GM19324 (cell line): Measurements from ENCODE around the gene TBC1D28.
"Not testable (repeated sequence)": the region's sequence is repeated elsewhere in the genome, so short reads cannot be mapped to it uniquely, and the experiment has no call there.

Experiments
- ATAC-seq: cut with Tn5 transposase; IDR thresholded peaks from one replicate; pipeline ENCODE4 v1.9.1; 2021; ENCODE audit warnings: mild to moderate bottlenecking, moderate library complexity; ENCODE audit not compliant: unreplicated experiment, low FRiP score

The TBC1D28 gene

DNA sequence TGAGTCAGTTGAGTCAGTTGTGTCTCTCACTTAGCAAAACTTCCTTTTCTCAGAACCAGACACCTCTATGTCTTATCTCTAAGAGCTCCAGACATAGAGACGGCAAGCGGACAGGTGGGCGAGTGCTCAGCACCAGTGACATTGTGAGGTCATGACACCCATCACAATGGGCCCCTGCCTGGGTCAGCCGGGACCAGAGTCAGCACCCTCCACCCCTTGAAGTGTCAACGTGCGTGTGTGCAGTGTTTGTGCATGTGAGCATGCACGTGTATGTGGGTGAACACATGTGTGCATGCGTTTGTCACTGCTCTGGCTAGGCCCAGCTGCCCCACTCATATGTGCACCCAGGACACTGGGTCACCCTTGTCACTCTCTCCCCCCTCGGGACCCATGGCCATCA lies at the start of gene TBC1D28:
TSS of gene TBC1D28 (minus strand) at position 101 of the 400 bp plus-strand sequence. CDS start 3,039 bp downstream, outside the sequence.
- not testable (repeated sequence) for ATAC-seq

DNA sequence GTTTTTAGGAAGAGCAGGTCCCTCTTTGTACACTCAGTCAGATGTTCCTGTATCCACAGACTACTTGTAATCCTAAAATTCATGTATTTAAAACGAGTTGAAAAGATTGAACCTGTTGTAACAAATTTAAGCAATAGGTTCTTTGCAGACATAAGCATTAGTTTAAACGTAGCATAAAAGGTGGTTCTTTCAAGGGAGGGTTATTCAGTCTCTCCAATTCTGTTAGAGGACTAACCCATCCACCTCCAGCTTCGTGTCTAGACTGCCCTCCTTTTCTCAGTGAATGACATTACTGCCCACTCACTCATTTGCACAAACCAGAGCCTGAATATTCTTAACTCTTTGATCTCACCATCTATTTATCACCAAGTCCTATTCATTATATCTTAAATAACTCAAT lies 38.5 kb upstream of the TBC1D28 start:
- ATAC-seq = not testable (repeated sequence)

DNA sequence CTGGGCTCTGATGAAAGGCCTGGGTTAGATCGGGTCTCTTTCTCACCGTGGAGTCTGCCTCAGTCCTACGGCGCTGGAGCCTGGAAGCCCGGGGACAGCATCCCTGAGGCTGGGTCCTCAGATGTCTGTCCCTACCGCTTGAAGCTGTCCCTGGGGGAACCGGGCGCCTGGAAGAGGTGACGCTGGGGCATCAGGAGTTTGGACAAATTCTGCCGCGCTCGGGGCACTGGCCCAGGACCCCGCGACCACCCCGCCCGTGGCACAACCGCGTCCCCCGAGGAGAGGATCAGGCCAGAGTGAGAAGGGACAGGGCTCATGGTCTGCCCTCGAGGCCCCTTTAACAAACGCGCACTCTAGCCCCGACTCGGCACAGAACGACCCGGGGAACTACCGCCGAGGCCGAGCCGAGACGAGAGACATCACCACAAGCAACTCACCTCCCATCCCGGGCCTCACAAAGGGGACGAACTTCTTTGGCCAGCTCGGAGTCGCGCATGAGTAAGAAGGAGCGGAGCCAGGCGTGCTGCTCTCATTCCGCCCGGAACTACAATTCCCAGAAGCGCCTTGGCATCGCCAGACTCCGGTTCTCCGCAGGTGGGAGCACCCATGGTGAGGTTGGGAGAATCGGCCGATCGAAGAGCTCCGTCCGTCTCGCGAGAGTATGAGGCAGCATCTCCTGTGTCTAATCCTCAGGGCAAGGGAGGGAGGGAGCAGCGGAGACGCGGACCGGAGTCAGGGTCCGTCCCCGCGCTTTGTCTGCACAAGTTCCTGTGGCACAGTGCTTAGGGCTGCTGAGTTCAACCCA lies 37.8 kb upstream of the TBC1D28 start, which contains the start of gene FOXO3B:
TSS of gene FOXO3B (minus strand) at position 548 of the 805 bp plus-strand sequence. CDS start 663 bp downstream, outside the sequence.
- not testable (repeated sequence) for ATAC-seq

DNA sequence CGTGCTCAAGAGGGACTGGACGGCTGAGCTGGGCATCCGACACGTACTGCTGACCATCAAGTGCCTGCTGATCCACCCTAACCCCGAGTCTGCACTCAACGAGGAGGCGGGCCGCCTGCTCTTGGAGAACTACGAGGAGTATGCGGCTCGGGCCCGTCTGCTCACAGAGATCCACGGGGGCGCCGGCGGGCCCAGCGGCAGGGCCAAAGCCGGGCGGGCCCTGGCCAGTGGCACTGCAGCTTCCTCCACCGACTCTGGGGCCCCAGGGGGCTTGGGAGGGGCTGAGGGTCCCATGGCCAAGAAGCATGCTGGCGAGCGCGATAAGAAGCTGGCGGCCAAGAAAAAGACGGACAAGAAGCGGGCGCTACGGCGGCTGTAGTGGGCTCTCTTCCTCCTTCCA lies 33.2 kb upstream of the TBC1D28 start:
- ATAC-seq = not testable (repeated sequence)

DNA sequence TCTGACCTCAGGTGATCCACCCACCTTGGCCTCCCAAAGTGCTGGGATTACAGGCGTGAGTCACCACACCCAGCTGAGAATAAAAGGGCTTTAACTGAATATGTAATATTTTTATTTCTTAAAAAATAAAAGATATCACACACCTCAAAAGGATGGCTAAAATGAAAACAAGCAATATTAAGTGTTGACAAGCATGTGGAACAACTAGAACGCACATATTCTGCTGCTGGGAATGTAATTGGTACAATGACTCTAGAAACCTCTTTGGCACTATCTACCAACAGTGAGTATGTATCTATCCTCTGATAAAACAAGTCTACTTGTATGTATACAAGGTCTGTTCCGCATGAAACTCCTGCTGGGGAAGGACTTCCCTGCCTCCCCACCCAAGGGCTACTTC lies 32.7 kb upstream of the TBC1D28 start:
- ATAC-seq = not testable (repeated sequence)

DNA sequence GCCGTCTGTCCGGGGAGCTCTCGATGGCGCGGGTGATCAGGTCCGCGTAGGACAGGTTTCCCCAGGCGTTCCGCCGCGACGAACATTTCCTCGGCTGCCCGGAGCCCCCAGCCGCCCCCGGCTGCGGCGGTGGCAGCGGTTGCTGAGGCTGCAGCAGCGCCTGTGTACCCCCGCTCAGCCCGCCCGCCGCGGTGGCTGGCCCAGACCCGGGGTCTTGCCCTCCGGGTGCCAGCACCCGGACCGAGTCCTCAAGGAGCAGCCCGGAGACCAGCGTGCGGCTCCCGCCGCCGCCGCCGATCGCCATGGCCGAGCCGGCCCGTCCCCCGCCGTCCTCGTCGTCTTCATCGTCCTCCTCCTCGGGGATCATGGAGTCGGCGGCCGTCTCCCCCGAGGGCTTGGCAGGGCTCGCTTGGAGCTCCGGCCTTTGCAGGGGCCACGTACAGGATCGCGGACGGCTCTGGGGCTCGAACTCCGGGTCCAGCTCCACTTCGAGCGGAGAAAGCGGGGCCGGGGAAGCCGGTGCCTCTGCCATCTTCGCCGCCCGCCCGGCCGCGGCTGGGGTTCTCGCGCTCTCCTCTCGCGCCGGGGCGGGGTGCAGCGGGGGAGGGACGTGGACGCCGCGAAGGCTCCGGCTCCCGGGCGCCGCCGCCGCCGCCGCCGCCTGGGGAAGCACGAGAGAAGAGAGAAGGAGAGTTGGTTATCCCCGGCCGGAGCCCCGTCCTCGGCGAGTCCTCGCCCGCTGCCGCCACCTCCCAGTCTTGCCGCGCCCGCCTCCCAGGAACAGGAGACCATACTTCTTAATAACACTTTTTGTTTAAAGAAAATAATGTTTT lies 28.4 kb upstream of the TBC1D28 start:
- ATAC-seq = not testable (repeated sequence)

DNA sequence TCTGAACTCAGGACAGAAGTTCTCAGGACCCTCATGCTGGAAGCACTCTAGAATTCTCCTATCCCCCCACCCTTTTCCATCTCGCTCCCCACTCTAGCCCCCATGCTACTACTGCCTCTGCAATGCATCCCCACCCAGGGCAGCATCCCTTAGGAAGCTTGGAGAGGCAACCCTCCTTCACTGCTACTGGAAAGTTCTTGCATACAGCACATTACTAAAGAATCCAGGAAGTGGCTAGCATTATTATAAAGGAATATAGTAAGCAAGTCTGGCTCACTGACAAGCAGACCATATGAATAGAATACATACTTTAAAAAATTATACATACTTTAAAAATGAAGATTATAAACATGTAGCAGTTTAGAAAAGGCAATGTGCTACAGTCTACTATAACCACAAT lies 24.4 kb upstream of the TBC1D28 start:
- not testable (repeated sequence) for ATAC-seq

DNA sequence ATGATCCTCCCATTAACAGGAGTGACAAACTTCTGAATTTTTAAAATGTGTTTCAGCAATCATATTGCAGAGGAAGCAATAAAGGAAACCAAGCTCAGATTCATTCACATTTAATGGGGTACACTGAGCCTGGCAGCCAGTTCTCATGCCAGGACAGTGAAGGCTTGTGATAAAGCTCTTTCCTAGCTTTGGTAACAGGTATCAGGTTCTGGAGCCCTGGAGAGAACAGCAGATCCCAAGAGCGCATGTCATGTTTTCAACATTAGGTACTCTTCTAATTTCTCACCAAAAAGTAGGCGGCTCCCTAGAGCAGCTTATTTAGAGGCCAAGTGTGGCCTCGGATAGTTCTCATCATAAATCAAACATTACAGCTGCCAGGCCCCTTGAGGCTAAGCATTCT lies 23.3 kb upstream of the TBC1D28 start:
- not testable (repeated sequence) for ATAC-seq

DNA sequence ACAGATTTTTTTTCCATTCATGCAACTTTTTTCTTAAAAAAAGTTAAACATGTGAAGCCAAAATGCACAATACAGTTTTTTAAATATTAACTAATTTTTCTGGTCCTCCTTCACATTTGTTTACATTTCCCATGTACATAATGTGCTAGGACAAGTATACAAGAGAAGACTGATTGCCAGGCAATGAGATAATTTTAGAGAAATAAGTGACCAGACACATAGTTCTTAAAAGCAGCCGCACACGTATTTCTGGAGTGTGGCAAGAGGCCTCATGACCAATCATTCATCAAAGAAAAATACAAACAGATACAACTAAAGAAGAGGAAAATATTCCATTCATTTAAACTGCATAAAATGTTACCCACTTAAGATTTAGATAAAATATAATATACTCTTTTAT lies 22.1 kb upstream of the TBC1D28 start:
- not testable (repeated sequence) for ATAC-seq

DNA sequence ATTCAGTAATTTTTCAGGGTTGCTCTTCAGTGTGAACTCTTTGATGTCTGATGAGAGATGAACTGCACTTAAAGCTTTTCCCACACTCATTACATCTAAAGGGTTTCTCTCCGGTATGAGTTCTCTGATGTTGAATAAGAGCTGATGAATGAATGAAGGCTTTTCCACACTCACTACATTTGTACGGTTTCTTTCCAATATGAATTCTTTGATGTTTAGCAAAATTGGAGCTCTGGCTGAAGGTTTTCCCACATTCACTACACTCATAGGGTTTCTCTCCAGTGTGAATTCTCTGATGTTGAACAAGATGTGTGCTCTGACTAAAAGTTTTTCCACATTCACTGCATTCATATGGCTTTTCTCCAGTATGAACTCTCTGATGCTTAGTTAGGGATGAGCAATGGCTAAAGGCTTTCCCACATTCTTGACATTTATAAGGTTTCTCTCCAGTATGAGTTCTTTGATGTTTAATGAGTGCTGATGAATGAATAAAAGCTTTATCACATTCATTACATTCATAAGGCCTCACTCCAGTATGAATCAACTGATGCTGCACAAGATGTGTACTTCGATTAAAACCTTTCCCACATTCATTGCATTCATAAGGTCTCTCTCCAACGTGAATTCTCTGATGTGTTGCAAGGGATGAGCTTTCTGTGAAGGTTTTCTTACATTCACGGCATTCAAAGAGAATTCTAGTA lies 17.9 kb upstream of the TBC1D28 start:
- ATAC-seq = not testable (repeated sequence)

DNA sequence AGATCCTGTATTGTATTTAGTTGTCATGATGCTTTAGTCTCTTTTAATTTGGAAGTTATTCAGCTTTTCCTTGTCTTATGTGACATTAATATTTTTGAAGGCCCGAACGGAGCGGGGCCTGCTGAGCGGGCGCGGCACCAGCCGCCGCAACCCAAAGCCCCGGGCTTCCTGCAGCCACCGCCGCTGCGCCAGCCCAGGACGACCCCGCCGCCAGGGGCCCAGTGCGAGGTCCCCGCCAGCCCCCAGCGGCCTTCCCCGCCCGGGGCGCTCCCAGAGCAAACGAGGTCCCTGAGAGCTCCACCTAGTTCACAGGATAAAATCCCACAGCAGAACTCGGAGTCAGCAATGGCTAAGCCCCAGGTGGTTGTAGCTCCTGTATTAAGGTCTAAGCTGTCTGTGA lies 5.9 kb upstream of the TBC1D28 start:
- ATAC-seq = not testable (repeated sequence)

DNA sequence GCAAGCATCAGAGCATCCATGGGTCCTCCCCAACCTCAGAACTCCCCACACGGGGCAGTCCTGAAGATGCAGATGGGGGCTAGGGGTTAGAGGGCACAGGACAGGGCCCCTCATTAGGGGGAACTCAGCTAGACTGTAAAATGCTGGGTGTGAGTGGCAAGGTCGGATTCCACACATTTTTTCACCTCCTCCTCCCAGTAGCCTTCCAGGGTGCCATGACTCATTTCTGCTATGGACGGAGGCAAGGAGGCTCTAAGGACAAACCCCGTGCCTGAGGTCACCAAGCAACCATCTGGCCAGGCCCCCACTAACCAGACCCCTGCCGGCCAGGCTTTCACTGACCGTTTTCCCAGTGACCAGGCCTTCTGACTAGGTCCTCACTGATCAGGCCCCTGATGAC lies 1.1 kb downstream of the TBC1D28 start:
- not testable (repeated sequence) for ATAC-seq

DNA sequence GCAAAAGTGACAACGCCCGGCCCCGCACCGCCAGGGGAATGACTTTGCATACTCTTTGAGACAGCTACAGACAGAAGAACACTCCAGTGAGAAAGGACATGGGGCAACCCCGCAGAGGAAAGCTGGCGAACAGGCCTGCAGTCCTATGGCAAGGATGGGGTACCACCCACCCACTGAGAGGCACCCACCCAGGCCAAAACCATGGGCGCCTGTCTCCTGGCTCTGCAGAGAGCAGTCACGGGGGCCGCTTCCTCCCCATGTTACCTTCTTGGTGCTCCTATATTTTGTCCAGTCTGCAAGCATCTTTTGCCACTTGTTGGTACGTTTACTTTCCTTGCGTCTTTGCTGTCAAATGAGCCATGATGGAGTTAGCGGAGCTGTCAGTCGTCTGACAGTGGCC lies 5.8 kb downstream of the TBC1D28 start:
- not testable (repeated sequence) for ATAC-seq

DNA sequence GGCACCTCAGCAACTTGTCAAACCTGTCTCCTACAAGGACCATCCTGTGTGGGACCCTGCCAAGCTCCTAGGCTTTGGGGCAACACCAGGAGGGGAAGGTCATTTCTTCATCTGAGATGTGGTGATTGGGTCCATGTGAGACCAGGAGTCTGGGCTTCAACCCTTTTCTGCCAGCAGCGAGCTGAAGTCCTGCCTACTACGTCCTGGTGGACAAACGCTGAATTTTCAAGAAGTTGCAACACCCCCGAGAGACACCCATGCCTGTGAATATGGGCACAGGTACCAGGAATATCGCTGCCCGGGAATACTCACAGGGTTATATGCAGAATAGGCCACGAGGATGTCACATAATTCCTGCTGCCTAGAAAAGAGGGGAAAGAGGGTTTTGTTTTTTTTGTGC lies 8.0 kb downstream of the TBC1D28 start:
- not testable (repeated sequence) for ATAC-seq

DNA sequence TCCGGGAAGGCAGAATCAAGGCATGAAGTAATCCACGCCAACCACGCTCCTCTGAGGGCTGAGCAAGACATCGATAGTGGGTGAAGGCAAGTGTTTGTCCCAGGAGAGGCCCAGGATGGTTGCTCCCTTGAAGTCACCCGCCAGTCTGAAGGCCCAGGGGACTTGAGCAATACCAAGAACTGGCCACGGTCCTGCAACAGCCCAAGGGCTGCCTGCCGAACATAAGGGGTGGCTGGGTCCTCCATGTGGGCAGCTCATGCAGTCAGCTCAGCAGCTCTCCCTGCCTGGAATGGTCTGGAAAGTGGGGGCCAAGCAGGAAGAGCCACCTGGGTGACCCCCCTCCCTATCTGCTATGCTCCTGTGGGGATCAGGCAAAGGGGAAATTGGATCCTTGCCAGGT lies 8.4 kb downstream of the TBC1D28 start:
- not testable (repeated sequence) for ATAC-seq

DNA sequence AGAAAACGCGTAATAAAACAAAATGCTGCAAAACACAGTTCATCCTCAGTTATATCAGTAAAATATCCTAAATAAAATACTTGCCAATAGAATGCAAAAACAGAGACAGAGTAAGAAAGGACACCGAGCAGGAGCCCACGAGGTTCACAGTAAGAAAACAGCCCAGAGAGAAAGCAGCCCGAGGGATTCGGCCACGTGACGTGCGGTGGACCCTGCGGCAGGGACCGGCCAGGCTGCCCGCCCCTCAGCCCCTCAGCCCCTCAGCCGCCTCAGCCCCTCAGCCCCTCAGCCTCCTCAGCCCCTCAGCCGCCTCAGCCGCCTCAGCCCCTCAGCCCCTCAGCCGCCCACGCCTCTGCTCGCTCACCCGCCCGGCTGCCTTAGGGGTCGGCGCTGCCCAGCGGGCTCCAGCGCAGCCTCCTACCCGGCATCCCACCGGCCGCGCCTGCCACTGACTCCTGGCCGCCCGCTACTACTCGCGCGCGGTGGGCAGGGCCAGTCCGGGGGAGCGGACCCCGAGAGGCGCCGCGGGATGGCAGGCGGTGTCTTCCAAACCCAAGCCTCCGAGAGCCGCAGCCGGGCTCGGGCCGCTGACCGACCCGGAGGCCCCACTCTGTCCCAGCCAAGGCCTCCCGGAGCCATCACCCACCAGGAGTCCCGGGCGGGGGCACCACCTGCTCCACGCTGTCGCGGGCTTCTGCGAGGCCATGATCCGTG lies 9.5 kb downstream of the TBC1D28 start:
- ATAC-seq = not testable (repeated sequence)

DNA sequence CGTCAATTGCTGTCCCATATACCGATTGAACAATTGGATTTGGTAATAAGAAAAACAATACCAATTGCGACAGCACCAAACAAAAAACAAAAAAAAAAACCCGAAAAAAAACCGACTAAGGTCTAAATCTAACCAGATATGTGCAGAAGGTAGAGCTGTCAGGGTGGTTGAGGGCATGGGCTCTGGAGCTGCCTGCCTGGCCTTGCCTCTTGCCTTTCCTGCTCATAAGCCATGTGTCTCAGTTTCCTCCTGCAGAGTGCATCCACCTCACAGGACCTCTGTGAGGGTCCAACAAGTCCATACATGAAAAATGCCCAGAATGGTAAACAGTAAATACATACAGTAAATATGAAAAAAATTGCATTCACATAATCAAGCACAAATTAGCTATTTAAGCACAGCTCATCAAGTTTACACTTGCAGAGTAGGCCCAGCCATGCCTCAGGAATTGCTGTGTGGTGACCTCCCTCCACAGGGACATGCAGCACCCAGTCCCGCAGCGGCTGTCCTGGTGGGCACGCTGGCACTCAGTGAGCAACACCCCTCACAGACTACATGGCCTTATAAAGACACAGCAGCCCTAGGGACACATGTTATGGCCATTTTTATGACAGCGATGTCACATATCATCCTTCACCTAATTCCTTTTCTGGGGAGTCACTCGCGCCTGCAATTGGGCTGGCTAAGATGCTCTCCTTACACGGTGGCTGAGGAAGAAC lies 17.9 kb downstream of the TBC1D28 start:
- ATAC-seq = no peak

DNA sequence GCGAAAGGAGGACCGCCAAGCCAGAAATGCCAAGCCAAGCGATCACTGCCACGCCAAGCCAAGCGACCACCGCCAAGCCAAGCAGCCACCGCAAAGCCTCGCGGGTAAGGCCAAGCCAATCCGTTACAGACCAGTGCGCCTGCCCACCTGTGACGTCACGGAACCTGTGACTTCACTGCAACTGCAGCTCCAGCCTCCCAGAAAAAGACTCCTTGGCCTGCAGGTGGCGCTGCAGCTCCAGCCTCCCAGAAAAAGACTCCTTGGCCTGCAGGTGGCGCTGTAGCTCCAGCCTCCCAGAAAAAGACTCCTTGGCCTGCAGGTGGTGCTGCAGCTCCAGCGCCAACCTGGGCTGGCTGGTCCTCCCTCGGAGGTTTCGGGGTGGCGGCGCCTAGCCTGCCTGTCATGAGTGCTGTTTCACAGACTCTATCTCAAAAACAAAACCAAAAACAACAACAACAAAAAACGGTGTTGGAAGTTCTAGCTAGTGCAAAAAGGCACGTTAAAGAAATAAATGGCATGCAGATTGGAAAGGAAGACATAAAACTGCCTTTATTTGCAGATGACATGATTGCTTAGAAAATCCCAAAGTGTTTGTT lies 18.6 kb downstream of the TBC1D28 start:
- ATAC-seq = not testable (repeated sequence)
